Thoracic aorta (tissue), 2 donors: ENCODE measurements around the gene PUS10. TPM values are rescaled to one million over a fixed set of nuclear protein-coding genes. Genes with fewer than 3 reads are reported as not detected.

Source experiments
- ATAC-seq: fragments of 150-250 bp; one replicate; pipeline ENCODE4 v1.8.0; 2017; ENCODE audit warnings: low read depth; ENCODE audit not compliant: insufficient number of reproducible peaks, low FRiP score
- DNase-seq: peaks from one replicate; pipeline ENCODE4 v3.0.0-alpha.2; 2020; ENCODE audit warnings: low spot score
- H3K27ac ChIP-seq, 2 donors: fragments of 200-600 bp; sonication (generic); 1 replicate in 1 of 2; 2 replicates in 1 of 2; pipeline ENCODE4 v1.5.1; 2016; ENCODE audit warnings: mild to moderate bottlenecking in 2 of 2, moderate library complexity in 2 of 2
- H3K27me3 ChIP-seq: fragments of 200-600 bp; sonication (generic); replicated peaks from 2 replicates; pipeline ENCODE4 v1.6.0; 2016; ENCODE audit warnings: mild to moderate bottlenecking; ENCODE audit not compliant: insufficient read depth
- H3K36me3 ChIP-seq: fragments of 200-600 bp; sonication (generic); one replicate; pipeline ENCODE4 v1.5.1; 2016
- H3K4me1 ChIP-seq, 2 donors: fragments of 200-600 bp; sonication (generic); 1 replicate in 1 of 2; 2 replicates in 1 of 2; pipeline versions ENCODE4 v1.5.1 to v1.6.0; 2016; ENCODE audit warnings: low read depth in 2 of 2, mild to moderate bottlenecking in 1 of 2; ENCODE audit not compliant: control insufficient read depth in 1 of 2
- H3K4me3 ChIP-seq: fragments of 200-600 bp; sonication (generic); 2 replicates; pipeline ENCODE4 v1.5.1; 2016; ENCODE audit warnings: mild to moderate bottlenecking
- H3K9me3 ChIP-seq: fragments of 200-600 bp; sonication (generic); 2 replicates; pipeline ENCODE4 v1.5.1; 2016
- total RNA-seq, 2 donors: library from RNA; depleted of rRNA; stranded (reverse); fragments of >200 nt; gene quantifications; one replicate each; pipeline versions ENCODE4 v1.1.0 to v1.2.3, GENCODE V29; 2016
- TF ChIP-seq, protein P1 (sequence below): fragments of 200-600 bp; sonication (generic); IDR thresholded peaks from one replicate; pipeline ENCODE4 v1.5.1; 2019; ENCODE audit warnings: antibody characterized with exemption

Gene PUS10
- total RNA-seq, 2 donors from 2014 or later = 2.6 to 3.0 TPM

DNA sequence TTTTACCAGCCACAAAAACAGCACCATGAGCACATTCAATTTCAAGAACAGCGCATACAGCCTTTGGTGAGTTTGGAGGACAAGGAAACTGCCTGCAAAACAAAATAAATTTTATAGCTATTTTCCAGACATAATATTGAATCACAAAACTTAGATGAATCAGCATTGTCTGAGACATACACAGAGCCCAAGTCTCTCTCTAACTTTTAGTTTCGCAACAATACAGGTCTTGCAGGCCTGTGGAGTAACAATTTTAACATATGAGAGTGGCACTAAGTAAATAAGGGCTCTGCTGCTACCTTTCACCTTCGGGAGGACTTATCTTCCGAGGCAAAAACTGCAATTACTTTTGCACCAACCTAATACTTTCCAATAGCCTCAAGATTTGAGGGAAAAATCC is 56.6 kb downstream of the PUS10 start:
- no peak for DNase-seq
- TF ChIP-seq, protein P1, sequence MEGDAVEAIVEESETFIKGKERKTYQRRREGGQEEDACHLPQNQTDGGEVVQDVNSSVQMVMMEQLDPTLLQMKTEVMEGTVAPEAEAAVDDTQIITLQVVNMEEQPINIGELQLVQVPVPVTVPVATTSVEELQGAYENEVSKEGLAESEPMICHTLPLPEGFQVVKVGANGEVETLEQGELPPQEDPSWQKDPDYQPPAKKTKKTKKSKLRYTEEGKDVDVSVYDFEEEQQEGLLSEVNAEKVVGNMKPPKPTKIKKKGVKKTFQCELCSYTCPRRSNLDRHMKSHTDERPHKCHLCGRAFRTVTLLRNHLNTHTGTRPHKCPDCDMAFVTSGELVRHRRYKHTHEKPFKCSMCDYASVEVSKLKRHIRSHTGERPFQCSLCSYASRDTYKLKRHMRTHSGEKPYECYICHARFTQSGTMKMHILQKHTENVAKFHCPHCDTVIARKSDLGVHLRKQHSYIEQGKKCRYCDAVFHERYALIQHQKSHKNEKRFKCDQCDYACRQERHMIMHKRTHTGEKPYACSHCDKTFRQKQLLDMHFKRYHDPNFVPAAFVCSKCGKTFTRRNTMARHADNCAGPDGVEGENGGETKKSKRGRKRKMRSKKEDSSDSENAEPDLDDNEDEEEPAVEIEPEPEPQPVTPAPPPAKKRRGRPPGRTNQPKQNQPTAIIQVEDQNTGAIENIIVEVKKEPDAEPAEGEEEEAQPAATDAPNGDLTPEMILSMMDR = no peak
- ATAC-seq = no peak
- H3K27me3 ChIP-seq = no peaks in the 10 kb centered on the region
- no peaks in the 10 kb centered on the region for H3K36me3 ChIP-seq
- H3K4me1 ChIP-seq = no peaks in the 10 kb centered on the region
- H3K4me3 ChIP-seq = no peak overlapping the region
- no peaks in the 10 kb centered on the region for H3K9me3 ChIP-seq
- no peak overlapping the region for H3K27ac ChIP-seq

DNA sequence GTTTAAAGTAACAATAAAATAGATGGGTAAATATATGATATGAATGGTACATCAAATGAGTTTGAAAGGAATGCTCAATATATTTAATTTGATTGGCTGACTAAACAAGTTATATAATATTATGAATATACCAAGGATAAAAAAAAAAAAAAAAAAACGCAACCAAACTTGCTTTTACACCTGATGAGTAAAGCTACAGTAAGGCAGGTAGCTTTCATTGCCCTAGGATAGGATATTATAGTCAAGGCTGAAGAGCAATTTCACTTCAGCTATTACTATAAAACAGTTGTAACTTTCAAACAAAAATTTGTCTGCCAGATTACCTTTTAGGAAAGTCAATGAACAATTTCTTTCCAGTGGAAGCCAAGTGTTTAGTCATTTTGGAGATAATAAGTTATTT is 57.3 kb downstream of the PUS10 start:
- Histone ChIP-seq H3K9me3 (no peaks in the 10 kb centered on the region), H3K27ac (no peak overlapping the region), H3K4me3 (no peak overlapping the region), H3K36me3 (no peaks in the 10 kb centered on the region), H3K27me3 (no peaks in the 10 kb centered on the region), H3K4me1 (no peaks in the 10 kb centered on the region)
- DNase-seq (no peak), ATAC-seq (no peak)
- TF ChIP-seq, protein P1 = no peak

DNA sequence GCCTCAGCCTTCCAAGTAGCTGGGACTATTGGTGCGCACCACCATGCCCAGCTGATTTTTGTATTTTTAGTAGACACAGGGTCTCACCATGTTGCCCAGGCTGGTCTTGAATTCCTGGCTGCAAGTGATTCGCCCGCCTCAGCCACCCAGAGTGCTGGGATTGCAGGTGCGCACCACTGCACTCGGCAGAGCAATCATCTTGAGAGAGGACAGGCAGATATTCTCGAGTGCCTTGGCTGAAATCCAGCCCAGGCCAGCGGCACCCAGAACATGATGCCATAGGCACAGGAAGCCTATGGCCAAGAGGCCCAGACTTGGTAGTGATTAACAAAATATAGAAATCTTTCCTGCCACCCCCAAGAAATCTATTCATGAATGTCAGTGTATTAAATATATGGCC is 58.6 kb downstream of the PUS10 start:
- no peaks in the 10 kb centered on the region for H3K9me3 ChIP-seq
- no peak for DNase-seq
- H3K27me3 ChIP-seq = no peaks in the 10 kb centered on the region
- TF ChIP-seq, protein P1 = no peak
- no peaks in the 10 kb centered on the region for H3K4me1 ChIP-seq
- H3K36me3 ChIP-seq = no peaks in the 10 kb centered on the region
- no peak overlapping the region for H3K27ac ChIP-seq
- ATAC-seq = no peak
- H3K4me3 ChIP-seq = no peak overlapping the region

DNA sequence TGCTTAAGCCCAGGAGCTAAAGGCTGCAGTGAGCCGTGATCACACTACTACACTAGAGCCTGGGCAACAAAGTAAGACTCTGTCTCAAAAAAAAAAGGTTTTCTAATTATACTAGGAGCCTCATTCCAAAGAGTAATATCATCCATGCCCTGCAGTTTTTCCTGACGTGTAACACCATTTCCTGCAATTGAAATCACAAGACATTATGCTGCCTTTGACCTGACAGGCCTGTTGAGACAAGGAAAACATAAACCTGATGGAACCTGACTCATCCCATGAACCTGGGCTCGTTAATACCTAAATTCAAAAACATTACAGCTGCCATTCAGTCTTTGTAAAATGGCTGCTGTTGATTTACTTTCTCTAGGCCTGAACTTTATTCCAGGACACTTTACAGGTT is 59.3 kb downstream of the PUS10 start:
- no peak overlapping the region for H3K4me3 ChIP-seq
- DNase-seq = no peak
- no peak overlapping the region for H3K27ac ChIP-seq
- TF ChIP-seq, protein P1 = no peak
- H3K36me3 ChIP-seq = peaks cover 3% of the 10 kb centered on the region
- no peaks in the 10 kb centered on the region for H3K9me3 ChIP-seq
- no peaks in the 10 kb centered on the region for H3K27me3 ChIP-seq
- no peak for ATAC-seq
- H3K4me1 ChIP-seq = no peaks in the 10 kb centered on the region

DNA sequence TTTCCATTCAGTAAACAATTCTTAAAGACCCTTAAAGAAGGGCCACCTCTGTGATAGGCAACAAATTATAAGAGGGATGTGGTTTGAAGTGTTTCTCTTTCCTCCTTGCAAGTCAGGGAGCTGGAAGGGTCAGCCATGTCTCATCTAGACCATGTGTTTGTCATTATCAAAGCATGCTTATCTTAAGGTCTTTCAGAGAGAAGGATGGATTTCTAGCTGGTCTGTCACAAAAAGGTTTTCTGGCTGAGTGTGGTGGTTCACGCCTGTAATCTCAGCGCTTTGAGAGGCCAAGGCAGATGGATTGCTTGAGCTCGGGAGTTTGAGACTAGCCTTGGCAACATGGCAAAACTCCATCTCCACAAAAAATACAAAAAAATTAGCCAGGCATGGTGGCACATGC is 59.7 kb downstream of the PUS10 start:
- Histone ChIP-seq H3K4me3 (no peak overlapping the region), H3K36me3 (peaks cover 5% of the 10 kb centered on the region), H3K27me3 (no peaks in the 10 kb centered on the region), H3K4me1 (no peaks in the 10 kb centered on the region), H3K27ac (no peak overlapping the region), H3K9me3 (no peaks in the 10 kb centered on the region)
- no peak for ATAC-seq
- TF ChIP-seq, protein P1 = no peak
- DNase-seq = no peak
